ENCODE data around the gene BMS1.
A peak's percentile ranks its signal among the peaks of the same experiment; 100 is the strongest.
"Not testable (repeated sequence)": the region's sequence is repeated elsewhere in the genome, so short reads cannot be mapped to it uniquely, and the experiment has no call there.

Gene BMS1

GRCh38 chr10:42801135-42801534, 18.5 kb downstream of the BMS1 start:
- no peak for DNase-seq (ENCODE audit: low spot score)

- DNase-seq (ENCODE audit: low spot score), result no peak
Observed at GRCh38 chr10:42802876-42803275, 20.3 kb downstream of the BMS1 start.

GRCh38 chr10:42809676-42810075, 27.1 kb downstream of the BMS1 start:
- no peak for DNase-seq (ENCODE audit: low spot score)

- no peak for DNase-seq (ENCODE audit: low spot score)
Observed at GRCh38 chr10:42812028-42812427, 29.4 kb downstream of the BMS1 start.

GRCh38 chr10:42813989-42814687, 31.5 kb downstream of the BMS1 start:
- not testable (repeated sequence) for DNase-seq (ENCODE audit: low spot score)

GRCh38 chr10:42816334-42816733, 33.7 kb downstream of the BMS1 start:
- not testable (repeated sequence) for DNase-seq (ENCODE audit: low spot score)

- DNase-seq (ENCODE audit: low spot score), result no peak
Observed at GRCh38 chr10:42816912-42817311, 34.3 kb downstream of the BMS1 start.

- DNase-seq (ENCODE audit: low spot score), result not testable (repeated sequence)
Observed at GRCh38 chr10:42817417-42817816, 34.8 kb downstream of the BMS1 start.

GRCh38 chr10:42826759-42827158, 44.2 kb downstream of the BMS1 start:
- DNase-seq (ENCODE audit: low spot score), result not testable (repeated sequence)

GRCh38 chr10:42827201-42827600, 44.6 kb downstream of the BMS1 start:
- peak; percentile 7 for DNase-seq (ENCODE audit: low spot score)

- DNase-seq (ENCODE audit: low spot score), result not testable (repeated sequence)
Observed at GRCh38 chr10:42828391-42828790, 45.8 kb downstream of the BMS1 start.

- no peak for DNase-seq (ENCODE audit: low spot score)
Observed at GRCh38 chr10:42830237-42830636, 47.6 kb downstream of the BMS1 start.

- no peak for DNase-seq (ENCODE audit: low spot score)
Observed at GRCh38 chr10:42836096-42836495, 53.5 kb downstream of the BMS1 start.

GRCh38 chr10:42836771-42837468, 54.3 kb downstream of the BMS1 start:
- DNase-seq (ENCODE audit: low spot score), result no peak

- DNase-seq (ENCODE audit: low spot score), result not testable (repeated sequence)
Observed at GRCh38 chr10:42844810-42845209, 62.2 kb downstream of the BMS1 start.

- not testable (repeated sequence) for DNase-seq (ENCODE audit: low spot score)
Observed at GRCh38 chr10:42847261-42847660, 64.7 kb downstream of the BMS1 start.

GRCh38 chr10:42850931-42851330, 68.3 kb downstream of the BMS1 start:
- DNase-seq (ENCODE audit: low spot score), result no peak

GRCh38 chr10:42859256-42859655, 76.7 kb downstream of the BMS1 start:
- DNase-seq (ENCODE audit: low spot score), result no peak

GRCh38 chr10:42860016-42860415, 77.4 kb downstream of the BMS1 start:
- not testable (repeated sequence) for DNase-seq (ENCODE audit: low spot score)

- DNase-seq (ENCODE audit: low spot score), result not testable (repeated sequence)
Observed at GRCh38 chr10:42862801-42863200, 80.2 kb downstream of the BMS1 start.

GRCh38 chr10:42864575-42864974, 82.0 kb downstream of the BMS1 start:
- DNase-seq (ENCODE audit: low spot score), result peak; percentile 4

GRCh38 chr10:42865716-42866114, 83.1 kb downstream of the BMS1 start:
- no peak for DNase-seq (ENCODE audit: low spot score)
